H1 (cell line): ENCODE data around the gene TOM1L2. TPM values are rescaled to one million over a fixed set of nuclear protein-coding genes. Genes with fewer than 3 reads are reported as not detected.
A peak's percentile ranks its signal among the peaks of the same experiment; 100 is the strongest.

ENCODE experiments used
- CTCF ChIA-PET: fragments of 300-600 bp; sonication (Branson Sonifier 250); formaldehyde crosslinking; loops from one replicate; lab custom pipeline; 2021; ENCODE audit not compliant: partially characterized antibody; lab: Charles Lee
- POLR2A ChIA-PET: fragments of 300-600 bp; sonication (Branson Sonifier 250); formaldehyde crosslinking; loops from one replicate; lab custom pipeline; 2021; ENCODE audit warnings: inconsistent platforms; ENCODE audit not compliant: partially characterized antibody; lab: Charles Lee
- DNase-seq, 2 experiments: peaks; one replicate each; pipeline versions ENCODE4 v3.0.0 to v3.0.0-alpha.2; 2010 to 2022; ENCODE audit warnings: low spot score in 2 of 2, low read depth in 1 of 2, mixed read lengths in 1 of 2
- FAIRE-seq: peaks from 2 replicates; lab custom pipeline; 2011; peaks lifted over from hg19 to GRCh38; lab: Jason Lieb, UNC
- H2AFZ ChIP-seq: 2 replicates; pipeline ENCODE4 v1.8.1; 2012; ENCODE audit warnings: low read length, inconsistent platforms
- H2AK5ac ChIP-seq: 2 replicates; pipeline ENCODE4 v1.6.1; 2013; ENCODE audit warnings: low read depth, low read length
- H2BK120ac ChIP-seq: replicated peaks from 2 replicates; pipeline ENCODE3; 2013; ENCODE audit warnings: low read depth, low read length, inconsistent platforms
- H2BK12ac ChIP-seq: 2 replicates; pipeline ENCODE4 v1.6.1; 2013; ENCODE audit warnings: low read depth, low read length
- H2BK15ac ChIP-seq: 2 replicates; pipeline ENCODE4 v1.6.1; 2013; ENCODE audit warnings: low read length
- H2BK20ac ChIP-seq: 2 replicates; pipeline ENCODE4 v1.6.1; 2013; ENCODE audit warnings: low read length
- H2BK5ac ChIP-seq: 2 replicates; pipeline ENCODE4 v1.6.1; 2013; ENCODE audit warnings: low read depth, low read length
- H3K14ac ChIP-seq: 2 replicates; pipeline ENCODE4 v1.6.1; 2013; ENCODE audit warnings: inconsistent platforms; ENCODE audit not compliant: insufficient read length
- H3K18ac ChIP-seq: 2 replicates; pipeline ENCODE4 v1.6.1; 2013; ENCODE audit warnings: low read length; ENCODE audit errors: extremely low read depth
- H3K23ac ChIP-seq: 2 replicates; pipeline ENCODE4 v1.6.1; 2013; ENCODE audit warnings: inconsistent platforms; ENCODE audit not compliant: insufficient read length
- H3K23me2 ChIP-seq: 2 replicates; pipeline ENCODE4 v1.6.1; 2013; ENCODE audit warnings: low read depth, low read length
- H3K27ac ChIP-seq: 2 replicates; pipeline ENCODE4 v1.6.1; 2011; ENCODE audit warnings: low read depth, low read length, inconsistent platforms
- H3K27me3 ChIP-seq, 4 experiments: replicated peaks in 1 of 4; 1 replicate in 1 of 4; 2 replicates in 3 of 4; pipeline versions ENCODE4 v1.6.1 to v1.8.1; 2011 to 2013; ENCODE audit warnings: low read length in 3 of 4, mild to moderate bottlenecking in 3 of 4, inconsistent platforms in 2 of 4, mixed read lengths in 2 of 4, moderate library complexity in 1 of 4; ENCODE audit not compliant: control insufficient read depth in 3 of 4, insufficient read depth in 3 of 4; ENCODE audit errors: extremely low read depth in 1 of 4
- H3K36me3 ChIP-seq, 4 experiments: 2 replicates each; pipeline versions ENCODE4 v1.6.1 to v1.8.1; 2011 to 2013; ENCODE audit warnings: mild to moderate bottlenecking in 4 of 4, low read length in 3 of 4, moderate library complexity in 2 of 4, control low read depth in 1 of 4, inconsistent platforms in 1 of 4; ENCODE audit not compliant: insufficient read depth in 4 of 4, control insufficient read depth in 2 of 4
- H3K4ac ChIP-seq: replicated peaks from 2 replicates; pipeline ENCODE3; 2013; ENCODE audit warnings: low read length, low read depth, mixed read lengths, inconsistent platforms; ENCODE audit not compliant: insufficient read length
- H3K4me1 ChIP-seq, 4 experiments: replicated peaks in 1 of 4; 1 replicate in 1 of 4; 2 replicates in 3 of 4; pipeline versions ENCODE4 v1.6.1 to v1.8.1; 2011 to 2013; ENCODE audit warnings: low read length in 3 of 4, inconsistent platforms in 2 of 4, mixed read lengths in 1 of 4; ENCODE audit not compliant: insufficient read depth in 4 of 4, control insufficient read depth in 3 of 4
- H3K4me2 ChIP-seq, 2 experiments: 2 replicates each; pipeline versions ENCODE4 v1.6.1 to v1.8.1; 2011 to 2013; ENCODE audit warnings: low read depth in 2 of 2, low read length in 2 of 2, control low read depth in 1 of 2, inconsistent platforms in 1 of 2, mild to moderate bottlenecking in 1 of 2; ENCODE audit not compliant: insufficient read depth in 1 of 2
- H3K4me3 ChIP-seq, 4 experiments: fragments of 200-600, 300-600 bp in 1 of 4; sonication (generic), shearing (Covaris generic), sonication (Bioruptor Twin) in 1 of 4; 2 replicates each; pipeline versions ENCODE4 v1.5.1 to v1.8.1; 2011 to 2016; ENCODE audit warnings: low read length in 4 of 4, low read depth in 3 of 4, control low read depth in 2 of 4, inconsistent platforms in 2 of 4, mild to moderate bottlenecking in 2 of 4, mixed read lengths in 1 of 4, moderate library complexity in 1 of 4; ENCODE audit not compliant: insufficient read depth in 2 of 4; ENCODE audit errors: extremely low read depth in 1 of 4
- H3K56ac ChIP-seq: replicated peaks from 2 replicates; pipeline ENCODE3; 2013; ENCODE audit warnings: low read depth, mild to moderate bottlenecking, mixed read lengths, low read length, inconsistent platforms; ENCODE audit not compliant: insufficient read length
- H3K79me1 ChIP-seq: 2 replicates; pipeline ENCODE4 v1.6.1; 2013; ENCODE audit warnings: low read depth, low read length, control low read depth
- H3K79me2 ChIP-seq, 2 experiments: 2 replicates each; pipeline versions ENCODE4 v1.6.1 to v1.8.1; 2012 to 2013; ENCODE audit warnings: low read length in 2 of 2, mild to moderate bottlenecking in 2 of 2, inconsistent platforms in 1 of 2; ENCODE audit not compliant: insufficient read depth in 2 of 2, control insufficient read depth in 1 of 2
- H3K9ac ChIP-seq, 4 experiments: replicated peaks in 1 of 4; 1 replicate in 1 of 4; 2 replicates in 3 of 4; pipeline versions ENCODE4 v1.6.1 to v1.8.1; 2011 to 2013; ENCODE audit warnings: low read depth in 3 of 4, low read length in 3 of 4, control low read depth in 2 of 4, mild to moderate bottlenecking in 2 of 4, moderate library complexity in 2 of 4, inconsistent platforms in 1 of 4; ENCODE audit errors: extremely low read depth in 1 of 4
- H3K9me3 ChIP-seq, 2 experiments: 2 replicates each; pipeline versions ENCODE4 v1.6.1 to v1.8.1; 2012 to 2013; ENCODE audit warnings: mild to moderate bottlenecking in 2 of 2, moderate library complexity in 2 of 2, control low read depth in 1 of 2, inconsistent platforms in 1 of 2, low read depth in 1 of 2, low read length in 1 of 2, mixed read lengths in 1 of 2; ENCODE audit not compliant: insufficient read depth in 2 of 2
- H4K20me1 ChIP-seq, 2 experiments: replicated peaks in 1 of 2; 2 replicates each; pipeline versions ENCODE3 to v1.8.1; 2011 to 2013; ENCODE audit warnings: inconsistent platforms in 2 of 2, low read length in 2 of 2, mild to moderate bottlenecking in 1 of 2; ENCODE audit not compliant: insufficient read depth in 2 of 2, control insufficient read depth in 1 of 2
- H4K5ac ChIP-seq: 2 replicates; pipeline ENCODE4 v1.6.1; 2013; ENCODE audit warnings: low read length, low read depth, mixed read lengths, inconsistent platforms; ENCODE audit not compliant: insufficient read length
- H4K8ac ChIP-seq: 2 replicates; pipeline ENCODE4 v1.8.0; 2013; ENCODE audit warnings: mild to moderate bottlenecking, moderate library complexity, low read length, inconsistent platforms; ENCODE audit not compliant: insufficient read depth; ENCODE audit errors: extremely low read depth
- H4K91ac ChIP-seq: replicated peaks from 2 replicates; pipeline ENCODE3; 2013; ENCODE audit warnings: low read length, mixed read lengths, inconsistent platforms; ENCODE audit not compliant: insufficient read length
- CTCF ChIP-seq, 3 experiments: IDR thresholded peaks; 1 replicate in 2 of 3; 2 replicates in 1 of 3; pipeline versions ENCODE4 v1.5.1 to v1.6.1; 2011; ENCODE audit warnings: low read length in 3 of 3, mild to moderate bottlenecking in 3 of 3, inconsistent platforms in 2 of 3, low read depth in 1 of 3, moderate library complexity in 1 of 3; ENCODE audit not compliant: insufficient read depth in 1 of 3; ENCODE audit errors: control extremely low read depth in 1 of 3
- WGBS, 2 experiments: shearing (Covaris generic) in 1 of 2; methylation state at CpG; one replicate each; pipeline versions ENCODE4 v1.1.6 to v1.1.7; 2013 to 2015; ENCODE audit warnings: low lambda C conversion rate in 2 of 2, mixed read lengths in 2 of 2, inconsistent platforms in 1 of 2, low coverage in 1 of 2, missing lambda C conversion rate in 1 of 2; ENCODE audit not compliant: insufficient replicate concordance in 2 of 2, insufficient coverage in 1 of 2, insufficient read length in 1 of 2; ENCODE audit errors: extremely low coverage in 1 of 2, missing lambda C conversion rate in 1 of 2; 5-methylcytosine and 5-hydroxymethylcytosine counted together
- polyA plus RNA-seq, 7 experiments: library from polyadenylated mRNA; depleted of rRNA in 3 of 7; stranded (reverse) in 5 of 7; unstranded in 2 of 7; fragments of >200 nt in 5 of 7; fragments of 200-250 nt in 2 of 7; gene quantifications; 1 replicate in 5 of 7; 2 replicates in 1 of 7; 4 replicates in 1 of 7; pipeline versions ENCODE4 v1.2.1 to v1.2.3, GENCODE V29; 2011 to 2013; ENCODE audit warnings: missing spikeins in 2 of 7, mixed read lengths in 2 of 7
- total RNA-seq: library from RNA; stranded (reverse); fragmentation: NEBNext Ultra II Directional; extraction: Animal tissue kit (Norgen Biotek cat#: 25700); gene quantifications from 2 replicates; pipeline ENCODE4 v1.2.1, GENCODE V29; 2021

Gene TOM1L2
- total and polyA plus RNA-seq, 2 of the 8 experiments (the other 6 are each of a cell fraction or from before 2014, with no cell fraction given): 2.0 to 3.4 TPM

GRCh38 chr17:17801800-17802481 lies 170.3 kb downstream of the TOM1L2 start:
- no peaks in the 10 kb centered on the region for H3K79me2 ChIP-seq
- H3K4me2 ChIP-seq: no peak overlapping the region
- H2BK20ac ChIP-seq: no peak overlapping the region
- H3K18ac ChIP-seq: no peak overlapping the region
- no peak overlapping the region for H3K9ac ChIP-seq
- H4K20me1 ChIP-seq: peaks cover 0 to 1% of the 10 kb centered on the region in 2 experiments
- H3K27ac ChIP-seq: no peak overlapping the region
- no peak overlapping the region for H4K5ac ChIP-seq
- H3K23ac ChIP-seq: no peak overlapping the region
- H3K4ac ChIP-seq: no peak overlapping the region
- H2BK5ac ChIP-seq: no peak overlapping the region
- H4K91ac ChIP-seq: no peak overlapping the region
- H3K4me3 ChIP-seq: no peak overlapping the region
- H3K4me1 ChIP-seq: peaks cover 0 to 9% (median 0%) of the 10 kb centered on the region in 4 experiments; a peak in 3 of 7 replicates
- peaks cover 0 to 2% (median 0%) of the 10 kb centered on the region in 4 experiments; a peak in 2 of 7 replicates for H3K27me3 ChIP-seq
- no peaks in the 10 kb centered on the region for H3K9me3 ChIP-seq
- ChIA-PET POLR2A (interaction anchor here (0.8 to 3.0 kb wide), 5 partner anchors 16 to 35 kb away, joined by 3 to 14 read pairs (median 5); partner anchors contain the start of gene SREBF1), CTCF (interaction anchor here (0.7 to 3.0 kb wide), 21 partner anchors 9 to 192 kb away, joined by 3 to 36 read pairs (median 4); no protein-coding TSS in a partner anchor)
- 84% methylated on average over 13 of the region's 13 CpGs; no CpG with 5 or more reads in 1 of the 2 experiments for WGBS, 2 experiments
- no peak overlapping the region; the same call in 1 of the 2 replicates for H4K8ac ChIP-seq
- no peak for DNase-seq
- no peaks in the 10 kb centered on the region for H3K36me3 ChIP-seq
- no peaks in the 10 kb centered on the region for H3K79me1 ChIP-seq
- no peak overlapping the region for H2BK120ac ChIP-seq
- H3K23me2 ChIP-seq: no peaks in the 10 kb centered on the region
- no peak overlapping the region for H2BK12ac ChIP-seq
- no peak overlapping the region for H3K14ac ChIP-seq
- no peak overlapping the region for H3K56ac ChIP-seq
- no peak for FAIRE-seq
- no peak overlapping the region for H2AFZ ChIP-seq
- H2AK5ac ChIP-seq: 0 out of 2 replicates have a peak overlapping the region, but pooled peaks have one; percentile 75
- no peak overlapping the region for H2BK15ac ChIP-seq
- no peak for TF ChIP-seq CTCF (IDR thresholded peaks at IDR 0.05; ENCODE audit: control extremely low read depth in 1 of 3, insufficient read depth in 1 of 3, low read depth in 1 of 3, low read length in 3 of 3)
